H1 (cell line): ENCODE data around the gene ADAMTS9. TPM values are rescaled to one million over a fixed set of nuclear protein-coding genes. Genes with fewer than 3 reads are reported as not detected.

Source experiments
- CTCF ChIA-PET: fragments of 300-600 bp; sonication (Branson Sonifier 250); formaldehyde crosslinking; loops from one replicate; lab custom pipeline; 2021; ENCODE audit not compliant: partially characterized antibody; lab: Charles Lee
- POLR2A ChIA-PET: fragments of 300-600 bp; sonication (Branson Sonifier 250); formaldehyde crosslinking; loops from one replicate; lab custom pipeline; 2021; ENCODE audit warnings: inconsistent platforms; ENCODE audit not compliant: partially characterized antibody; lab: Charles Lee
- DNase-seq, 2 experiments: peaks; one replicate each; pipeline versions ENCODE4 v3.0.0 to v3.0.0-alpha.2; 2010 to 2022; ENCODE audit warnings: low spot score in 2 of 2, low read depth in 1 of 2, mixed read lengths in 1 of 2
- FAIRE-seq: peaks from 2 replicates; lab custom pipeline; 2011; peaks lifted over from hg19 to GRCh38; lab: Jason Lieb, UNC
- H2AFZ ChIP-seq: 2 replicates; pipeline ENCODE4 v1.8.1; 2012; ENCODE audit warnings: low read length, inconsistent platforms
- H2AK5ac ChIP-seq: 2 replicates; pipeline ENCODE4 v1.6.1; 2013; ENCODE audit warnings: low read depth, low read length
- H2BK120ac ChIP-seq: replicated peaks from 2 replicates; pipeline ENCODE3; 2013; ENCODE audit warnings: low read depth, low read length, inconsistent platforms
- H2BK12ac ChIP-seq: 2 replicates; pipeline ENCODE4 v1.6.1; 2013; ENCODE audit warnings: low read depth, low read length
- H2BK15ac ChIP-seq: 2 replicates; pipeline ENCODE4 v1.6.1; 2013; ENCODE audit warnings: low read length
- H2BK20ac ChIP-seq: 2 replicates; pipeline ENCODE4 v1.6.1; 2013; ENCODE audit warnings: low read length
- H2BK5ac ChIP-seq: 2 replicates; pipeline ENCODE4 v1.6.1; 2013; ENCODE audit warnings: low read depth, low read length
- H3K14ac ChIP-seq: 2 replicates; pipeline ENCODE4 v1.6.1; 2013; ENCODE audit warnings: inconsistent platforms; ENCODE audit not compliant: insufficient read length
- H3K18ac ChIP-seq: 2 replicates; pipeline ENCODE4 v1.6.1; 2013; ENCODE audit warnings: low read length; ENCODE audit errors: extremely low read depth
- H3K23ac ChIP-seq: 2 replicates; pipeline ENCODE4 v1.6.1; 2013; ENCODE audit warnings: inconsistent platforms; ENCODE audit not compliant: insufficient read length
- H3K23me2 ChIP-seq: 2 replicates; pipeline ENCODE4 v1.6.1; 2013; ENCODE audit warnings: low read depth, low read length
- H3K27ac ChIP-seq: 2 replicates; pipeline ENCODE4 v1.6.1; 2011; ENCODE audit warnings: low read depth, low read length, inconsistent platforms
- H3K27me3 ChIP-seq, 4 experiments: replicated peaks in 1 of 4; 1 replicate in 1 of 4; 2 replicates in 3 of 4; pipeline versions ENCODE4 v1.6.1 to v1.8.1; 2011 to 2013; ENCODE audit warnings: low read length in 3 of 4, mild to moderate bottlenecking in 3 of 4, inconsistent platforms in 2 of 4, mixed read lengths in 2 of 4, moderate library complexity in 1 of 4; ENCODE audit not compliant: control insufficient read depth in 3 of 4, insufficient read depth in 3 of 4; ENCODE audit errors: extremely low read depth in 1 of 4
- H3K36me3 ChIP-seq, 4 experiments: 2 replicates each; pipeline versions ENCODE4 v1.6.1 to v1.8.1; 2011 to 2013; ENCODE audit warnings: mild to moderate bottlenecking in 4 of 4, low read length in 3 of 4, moderate library complexity in 2 of 4, control low read depth in 1 of 4, inconsistent platforms in 1 of 4; ENCODE audit not compliant: insufficient read depth in 4 of 4, control insufficient read depth in 2 of 4
- H3K4ac ChIP-seq: replicated peaks from 2 replicates; pipeline ENCODE3; 2013; ENCODE audit warnings: low read length, low read depth, mixed read lengths, inconsistent platforms; ENCODE audit not compliant: insufficient read length
- H3K4me1 ChIP-seq, 4 experiments: replicated peaks in 1 of 4; 1 replicate in 1 of 4; 2 replicates in 3 of 4; pipeline versions ENCODE4 v1.6.1 to v1.8.1; 2011 to 2013; ENCODE audit warnings: low read length in 3 of 4, inconsistent platforms in 2 of 4, mixed read lengths in 1 of 4; ENCODE audit not compliant: insufficient read depth in 4 of 4, control insufficient read depth in 3 of 4
- H3K4me2 ChIP-seq, 2 experiments: 2 replicates each; pipeline versions ENCODE4 v1.6.1 to v1.8.1; 2011 to 2013; ENCODE audit warnings: low read depth in 2 of 2, low read length in 2 of 2, control low read depth in 1 of 2, inconsistent platforms in 1 of 2, mild to moderate bottlenecking in 1 of 2; ENCODE audit not compliant: insufficient read depth in 1 of 2
- H3K4me3 ChIP-seq, 4 experiments: fragments of 200-600, 300-600 bp in 1 of 4; sonication (generic), shearing (Covaris generic), sonication (Bioruptor Twin) in 1 of 4; 2 replicates each; pipeline versions ENCODE4 v1.5.1 to v1.8.1; 2011 to 2016; ENCODE audit warnings: low read length in 4 of 4, low read depth in 3 of 4, control low read depth in 2 of 4, inconsistent platforms in 2 of 4, mild to moderate bottlenecking in 2 of 4, mixed read lengths in 1 of 4, moderate library complexity in 1 of 4; ENCODE audit not compliant: insufficient read depth in 2 of 4; ENCODE audit errors: extremely low read depth in 1 of 4
- H3K56ac ChIP-seq: replicated peaks from 2 replicates; pipeline ENCODE3; 2013; ENCODE audit warnings: low read depth, mild to moderate bottlenecking, mixed read lengths, low read length, inconsistent platforms; ENCODE audit not compliant: insufficient read length
- H3K79me1 ChIP-seq: 2 replicates; pipeline ENCODE4 v1.6.1; 2013; ENCODE audit warnings: low read depth, low read length, control low read depth
- H3K79me2 ChIP-seq, 2 experiments: 2 replicates each; pipeline versions ENCODE4 v1.6.1 to v1.8.1; 2012 to 2013; ENCODE audit warnings: low read length in 2 of 2, mild to moderate bottlenecking in 2 of 2, inconsistent platforms in 1 of 2; ENCODE audit not compliant: insufficient read depth in 2 of 2, control insufficient read depth in 1 of 2
- H3K9ac ChIP-seq, 4 experiments: replicated peaks in 1 of 4; 1 replicate in 1 of 4; 2 replicates in 3 of 4; pipeline versions ENCODE4 v1.6.1 to v1.8.1; 2011 to 2013; ENCODE audit warnings: low read depth in 3 of 4, low read length in 3 of 4, control low read depth in 2 of 4, mild to moderate bottlenecking in 2 of 4, moderate library complexity in 2 of 4, inconsistent platforms in 1 of 4; ENCODE audit errors: extremely low read depth in 1 of 4
- H3K9me3 ChIP-seq, 2 experiments: 2 replicates each; pipeline versions ENCODE4 v1.6.1 to v1.8.1; 2012 to 2013; ENCODE audit warnings: mild to moderate bottlenecking in 2 of 2, moderate library complexity in 2 of 2, control low read depth in 1 of 2, inconsistent platforms in 1 of 2, low read depth in 1 of 2, low read length in 1 of 2, mixed read lengths in 1 of 2; ENCODE audit not compliant: insufficient read depth in 2 of 2
- H4K20me1 ChIP-seq, 2 experiments: replicated peaks in 1 of 2; 2 replicates each; pipeline versions ENCODE3 to v1.8.1; 2011 to 2013; ENCODE audit warnings: inconsistent platforms in 2 of 2, low read length in 2 of 2, mild to moderate bottlenecking in 1 of 2; ENCODE audit not compliant: insufficient read depth in 2 of 2, control insufficient read depth in 1 of 2
- H4K5ac ChIP-seq: 2 replicates; pipeline ENCODE4 v1.6.1; 2013; ENCODE audit warnings: low read length, low read depth, mixed read lengths, inconsistent platforms; ENCODE audit not compliant: insufficient read length
- H4K8ac ChIP-seq: 2 replicates; pipeline ENCODE4 v1.8.0; 2013; ENCODE audit warnings: mild to moderate bottlenecking, moderate library complexity, low read length, inconsistent platforms; ENCODE audit not compliant: insufficient read depth; ENCODE audit errors: extremely low read depth
- H4K91ac ChIP-seq: replicated peaks from 2 replicates; pipeline ENCODE3; 2013; ENCODE audit warnings: low read length, mixed read lengths, inconsistent platforms; ENCODE audit not compliant: insufficient read length
- BACH1 ChIP-seq: IDR thresholded peaks from 2 replicates; pipeline ENCODE4 v1.6.1; 2012; ENCODE audit warnings: low read length, improper control_type of control experiment
- CBX5 ChIP-seq: fragments of 300-800, 300-1000 bp; sonication (generic); IDR thresholded peaks from 2 replicates; pipeline ENCODE4 v1.7.1; 2016; ENCODE audit warnings: antibody characterized with exemption, low read length, low read depth
- CTCF ChIP-seq, 3 experiments: IDR thresholded peaks; 1 replicate in 2 of 3; 2 replicates in 1 of 3; pipeline versions ENCODE4 v1.5.1 to v1.6.1; 2011; ENCODE audit warnings: low read length in 3 of 3, mild to moderate bottlenecking in 3 of 3, inconsistent platforms in 2 of 3, low read depth in 1 of 3, moderate library complexity in 1 of 3; ENCODE audit not compliant: insufficient read depth in 1 of 3; ENCODE audit errors: control extremely low read depth in 1 of 3
- JUN ChIP-seq: IDR thresholded peaks from 2 replicates; pipeline ENCODE4 v1.6.1; 2011; ENCODE audit warnings: low read depth, mild to moderate bottlenecking, improper control_type of control experiment, low read length
- RAD21 ChIP-seq, 2 experiments: IDR thresholded peaks in 1 of 2; conservative IDR thresholded peaks in 1 of 2; 2 replicates each; pipeline ENCODE4 v1.6.1; 2011; ENCODE audit warnings: low read depth in 2 of 2, low read length in 2 of 2, improper control_type of control experiment in 1 of 2, inconsistent platforms in 1 of 2, mild to moderate bottlenecking in 1 of 2, moderate library complexity in 1 of 2
- RNF2 ChIP-seq: fragments of 200-900, 300-1000 bp; sonication (generic); IDR thresholded peaks from 2 replicates; pipeline ENCODE4 v1.7.1; 2016; ENCODE audit warnings: borderline replicate concordance, low read depth, mild to moderate bottlenecking, antibody characterized with exemption, low read length; ENCODE audit not compliant: poor library complexity, severe bottlenecking; ENCODE audit errors: missing control alignments
- RXRA ChIP-seq: IDR thresholded peaks from 2 replicates; pipeline ENCODE4 v1.6.1; 2011; ENCODE audit warnings: low read depth, mild to moderate bottlenecking, low read length, moderate library complexity; ENCODE audit not compliant: insufficient read depth
- TEAD4 ChIP-seq: IDR thresholded peaks from 2 replicates; pipeline ENCODE4 v1.6.1; 2012; ENCODE audit warnings: low read depth, low read length, inconsistent platforms, mixed read lengths
- YY1 ChIP-seq: IDR thresholded peaks from 2 replicates; pipeline ENCODE4 v1.6.1; 2011; ENCODE audit warnings: low read depth, mild to moderate bottlenecking, low read length
- WGBS, 2 experiments: shearing (Covaris generic) in 1 of 2; methylation state at CpG; one replicate each; pipeline versions ENCODE4 v1.1.6 to v1.1.7; 2013 to 2015; ENCODE audit warnings: low lambda C conversion rate in 2 of 2, mixed read lengths in 2 of 2, inconsistent platforms in 1 of 2, low coverage in 1 of 2, missing lambda C conversion rate in 1 of 2; ENCODE audit not compliant: insufficient replicate concordance in 2 of 2, insufficient coverage in 1 of 2, insufficient read length in 1 of 2; ENCODE audit errors: extremely low coverage in 1 of 2, missing lambda C conversion rate in 1 of 2; 5-methylcytosine and 5-hydroxymethylcytosine counted together
- polyA plus RNA-seq, 7 experiments: library from polyadenylated mRNA; depleted of rRNA in 3 of 7; stranded (reverse) in 5 of 7; unstranded in 2 of 7; fragments of >200 nt in 5 of 7; fragments of 200-250 nt in 2 of 7; gene quantifications; 1 replicate in 5 of 7; 2 replicates in 1 of 7; 4 replicates in 1 of 7; pipeline versions ENCODE4 v1.2.1 to v1.2.3, GENCODE V29; 2011 to 2013; ENCODE audit warnings: missing spikeins in 2 of 7, mixed read lengths in 2 of 7
- total RNA-seq: library from RNA; stranded (reverse); fragmentation: NEBNext Ultra II Directional; extraction: Animal tissue kit (Norgen Biotek cat#: 25700); gene quantifications from 2 replicates; pipeline ENCODE4 v1.2.1, GENCODE V29; 2021

ADAMTS9 gene
- total and polyA plus RNA-seq, 2 of the 8 experiments (the other 6 are each of a cell fraction or from before 2014, with no cell fraction given) = 0.20 to 0.41 TPM

- Histone ChIP-seq H3K56ac (no peak overlapping the region), H3K9me3 (no peaks in the 10 kb centered on the region), H3K9ac (no peak overlapping the region), H3K18ac (no peak overlapping the region), H2AK5ac (no peak overlapping the region), H3K79me1 (no peaks in the 10 kb centered on the region), H3K36me3 (no peaks in the 10 kb centered on the region), H3K4me1 (peaks cover 0 to 5% (median 0%) of the 10 kb centered on the region in 4 experiments; a peak in 2 of 7 replicates), H2BK12ac (no peak overlapping the region), H4K5ac (no peak overlapping the region), H3K27me3 (no peaks in the 10 kb centered on the region), H3K23ac (no peak overlapping the region), H2BK120ac (no peak overlapping the region), H2BK5ac (no peak overlapping the region), H3K14ac (no peak overlapping the region), H3K4ac (peak overlapping the region; percentile 32), H4K91ac (no peak overlapping the region), H2AFZ (peak overlapping the region; percentile 72; the same call in 1 of the 2 replicates), H3K27ac (no peak overlapping the region), H4K20me1 (no peaks in the 10 kb centered on the region), H3K79me2 (no peaks in the 10 kb centered on the region)
- 86% methylated on average over 2 of the region's 2 CpGs; no CpG with 5 or more reads in 1 of the 2 experiments for WGBS, 2 experiments
- DNase-seq (no peak), FAIRE-seq (peak; percentile 81)
- CTCF ChIA-PET = interaction anchor here (0.9 to 4.4 kb wide), 37 partner anchors 8 to 731 kb away, joined by 3 to 37 read pairs (median 5); no protein-coding TSS in a partner anchor
- POLR2A ChIA-PET = no interaction called here
- TF ChIP-seq RXRA (no peak), BACH1 (no peak), JUN (no peak), RAD21 (IDR thresholded peaks at IDR 0.05 in 1 of 2, conservative IDR thresholded peaks at IDR 0.05 in 1 of 2; ENCODE audit: low read depth in 2 of 2, low read length in 2 of 2) (peak; percentile 53 to 65), YY1 (no peak), CTCF (IDR thresholded peaks at IDR 0.05; ENCODE audit: control extremely low read depth in 1 of 3, insufficient read depth in 1 of 3, low read depth in 1 of 3, low read length in 3 of 3) (peak; percentile 25 to 77 (median 40)), CBX5 (no peak), TEAD4 (no peak), RNF2 (no peak)
- TF ChIP-seq, all 59 proteins: peak for 2
- Histone ChIP-seq H2BK15ac (no peak overlapping the region), H4K8ac (no peak overlapping the region; the same call in 1 of the 2 replicates), H3K4me2 (no peak overlapping the region), H2BK20ac (no peak overlapping the region), H3K4me3 (no peak overlapping the region), H3K23me2 (no peaks in the 10 kb centered on the region)
Measured at GRCh38 chr3:64575211-64575844, 112.5 kb downstream of the ADAMTS9 start.
